OCI-LY7 (cell line): Measurements from ENCODE around the gene CDCA7L. TPM values are rescaled to one million over a fixed set of nuclear protein-coding genes. Genes with fewer than 3 reads are reported as not detected.

Experiments used
- BruUV-seq: library from RNA; stranded (reverse); fragments of 400-500 nt; replicated peaks from 2 replicates; lab custom pipeline; 2021; lab: Mats Ljungman, UMichigan
- CTCF ChIA-PET: fragments of 300-600 bp; sonication (Branson Sonifier 250); formaldehyde crosslinking; loops from one replicate; lab custom pipeline; 2022; ENCODE audit warnings: antibody characterized with exemption; ENCODE audit not compliant: unreplicated experiment; lab: Charles Lee
- POLR2A ChIA-PET: fragments of 300-600 bp; sonication (Branson Sonifier 250); formaldehyde crosslinking; loops from one replicate; lab custom pipeline; 2022; ENCODE audit warnings: antibody characterized with exemption; lab: Charles Lee
- DNase-seq: peaks from one replicate; pipeline ENCODE4 v3.0.0-alpha.2; 2015; ENCODE audit warnings: low spot score
- H2AFZ ChIP-seq: fragments of 200-600 bp; sonication (generic), shearing (Covaris generic); 2 replicates; pipeline ENCODE4 v1.6.1; 2014; ENCODE audit warnings: mild to moderate bottlenecking, antibody characterized with exemption, low read length, moderate library complexity
- H3K27ac ChIP-seq: fragments of 200-600 bp; sonication (generic); 2 replicates; pipeline ENCODE4 v1.5.1; 2014; ENCODE audit warnings: mixed run types, low read depth, mild to moderate bottlenecking, moderate library complexity, low read length, inconsistent platforms; ENCODE audit not compliant: poor library complexity, severe bottlenecking
- H3K36me3 ChIP-seq: fragments of 200-600 bp; sonication (generic); 2 replicates; pipeline ENCODE4 v1.6.1; 2014; ENCODE audit warnings: mild to moderate bottlenecking, antibody characterized with exemption, low read length, moderate library complexity, mixed read lengths; ENCODE audit not compliant: insufficient read depth
- H3K4me1 ChIP-seq: fragments of 200-600 bp; sonication (generic); 2 replicates; pipeline ENCODE4 v1.5.1; 2014; ENCODE audit warnings: mild to moderate bottlenecking, low read length; ENCODE audit not compliant: insufficient read depth, poor library complexity, severe bottlenecking
- H3K4me2 ChIP-seq: fragments of 200-600 bp; sonication (generic); 2 replicates; pipeline ENCODE4 v1.6.1; 2014; ENCODE audit warnings: mild to moderate bottlenecking, low read length
- H3K4me3 ChIP-seq: fragments of 200-600 bp; sonication (generic); 2 replicates; pipeline ENCODE4 v1.5.1; 2014; ENCODE audit warnings: mild to moderate bottlenecking, low read depth, low read length; ENCODE audit not compliant: poor library complexity, severe bottlenecking
- H3K79me2 ChIP-seq: fragments of 200-600 bp; sonication (generic); 2 replicates; pipeline ENCODE4 v1.6.1; 2016; ENCODE audit warnings: low read depth, mild to moderate bottlenecking, low read length, moderate library complexity, mixed read lengths; ENCODE audit not compliant: insufficient read depth
- H3K9me2 ChIP-seq: fragments of 200-600 bp; sonication (generic); 2 replicates; pipeline ENCODE4 v1.6.1; 2016; ENCODE audit warnings: mild to moderate bottlenecking, low read length, mixed read lengths; ENCODE audit not compliant: insufficient read depth
- H3K9me3 ChIP-seq: fragments of 200-600 bp; sonication (generic); 2 replicates; pipeline ENCODE4 v1.6.1; 2014; ENCODE audit warnings: mild to moderate bottlenecking, mixed run types, low read length, mixed read lengths
- H4K20me1 ChIP-seq: fragments of 200-600 bp; sonication (generic); 2 replicates; pipeline ENCODE4 v1.6.1; 2014; ENCODE audit warnings: mild to moderate bottlenecking, antibody characterized with exemption, low read length, moderate library complexity, mixed read lengths; ENCODE audit not compliant: insufficient read depth
- CTCF ChIP-seq: fragments of 200-600 bp; sonication (generic); conservative IDR thresholded peaks from 2 replicates; pipeline ENCODE4 v1.5.1; 2014; ENCODE audit warnings: mild to moderate bottlenecking, antibody characterized with exemption, low read length, moderate library complexity, mixed read lengths
- EZH2phosphoT487 ChIP-seq: fragments of 200-600 bp; sonication (generic); IDR thresholded peaks from 2 replicates; pipeline ENCODE4 v1.6.1; 2018; ENCODE audit warnings: low read depth, borderline replicate concordance, mild to moderate bottlenecking, mixed run types, antibody characterized with exemption, low read length, moderate library complexity, mixed read lengths
- intact Hi-C: fragments of 100-400 bp; cut with micrococcal nuclease; formaldehyde crosslinking; loops from one replicate; pipeline ENCODE4 v1.10.0; 2022; ENCODE audit not compliant: unreplicated experiment
- total RNA-seq, 2 experiments: library from RNA; depleted of rRNA in 1 of 2; stranded (reverse); fragments of >200 nt in 1 of 2; shearing (Covaris generic) in 1 of 2; gene quantifications; 2 replicates each; pipeline ENCODE4 v1.2.3, GENCODE V29; 2014 to 2022

Gene CDCA7L
- total RNA-seq, 2 experiments from 2014 or later: 155 to 173 TPM

- intact Hi-C loops: loop anchor here (5.0 to 10.0 kb wide), 4 partner anchors 406 to 1731 kb away; partner anchors contain the start of genes HYCC1 and MACC1
- Histone ChIP-seq H3K36me3 (peaks cover 17% of the 10 kb centered on the region), H3K79me2 (peaks cover 39% of the 10 kb centered on the region), H4K20me1 (peaks cover 21% of the 10 kb centered on the region; the same call in 1 of the 2 replicates), H3K9me3 (no peaks in the 10 kb centered on the region), H3K27ac (peak overlapping the region; percentile 79), H3K4me2 (peak overlapping the region; percentile 88), H3K9me2 (no peaks in the 10 kb centered on the region), H2AFZ (peak overlapping the region; percentile 65), H3K4me1 (peaks cover 57% of the 10 kb centered on the region), H3K4me3 (peak overlapping the region; percentile 84)
- TF ChIP-seq CTCF: no peak
- no peak for TF ChIP-seq EZH2phosphoT487
- POLR2A ChIA-PET: interaction anchor here (0.6 to 13.6 kb wide), 5 partner anchors 9 to 64 kb away, joined by 3 to 194 read pairs (median 6); no protein-coding TSS in a partner anchor
- BruUV-seq: TSS peak; percentile 85
- CTCF ChIA-PET: interaction anchor here (1.4 to 1.6 kb wide), 2 partner anchors 16 to 20 kb away, joined by 5 to 6 read pairs; no protein-coding TSS in a partner anchor
- no peak for DNase-seq
These were observed 567 bp upstream of the CDCA7L start for GRCh38 chr7:21946222-21946709.

DNA sequence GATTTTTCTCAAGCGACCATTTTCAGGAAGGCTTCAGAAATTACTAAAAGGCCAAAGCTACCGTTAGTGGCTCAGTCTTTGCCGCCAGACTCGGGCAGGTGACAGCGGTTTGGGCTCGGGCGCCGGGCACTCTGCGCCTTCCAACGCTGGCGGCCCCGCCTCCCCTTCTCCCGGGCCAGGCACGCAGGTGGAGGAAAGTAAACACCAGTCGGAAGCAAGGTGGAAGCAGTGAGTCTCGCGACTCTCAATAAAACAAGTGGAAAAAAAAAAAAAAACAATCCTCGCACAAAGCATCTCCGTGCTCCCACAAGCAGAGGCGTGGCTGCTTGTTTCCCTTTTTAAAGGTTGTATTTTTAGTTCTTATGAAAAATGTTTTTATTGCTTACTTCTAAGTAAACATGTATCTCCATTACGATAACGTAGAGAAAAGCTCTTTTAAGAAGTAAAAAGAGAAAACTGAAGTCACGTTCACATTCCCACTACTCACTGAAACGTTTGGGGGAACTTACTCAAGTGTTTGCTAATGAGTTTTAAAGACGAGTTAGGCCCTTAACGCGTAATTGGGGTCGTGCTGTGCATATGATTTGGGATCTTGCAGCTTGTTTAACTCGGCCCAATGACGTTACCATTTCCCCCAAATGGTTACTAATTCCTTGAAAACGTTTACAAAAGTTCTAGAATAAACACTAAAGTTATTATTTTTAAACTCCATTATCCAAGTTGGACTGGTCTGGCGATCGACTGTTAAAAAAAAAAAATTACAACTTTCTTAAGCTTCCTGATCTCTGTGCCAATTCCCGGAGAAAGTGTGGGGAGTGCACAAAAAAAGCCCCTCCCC is 864 bp downstream of the CDCA7L start:
- TSS peak; percentile 56 for BruUV-seq
- no peak; the same call in none of the 2 replicates for TF ChIP-seq CTCF
- no peak for TF ChIP-seq EZH2phosphoT487

More for the DNA sequence above, 864 bp downstream of the CDCA7L start:
- Histone ChIP-seq H3K4me2 (peak overlapping the region; percentile 88), H3K4me1 (peaks cover 71% of the 10 kb centered on the region), H3K9me2 (no peaks in the 10 kb centered on the region), H3K79me2 (peaks cover 53% of the 10 kb centered on the region), H2AFZ (peak overlapping the region; percentile 65; the same call in 1 of the 2 replicates), H3K36me3 (peaks cover 28% of the 10 kb centered on the region), H3K9me3 (no peaks in the 10 kb centered on the region), H3K27ac (peak overlapping the region; percentile 79), H4K20me1 (peaks cover 30% of the 10 kb centered on the region), H3K4me3 (peak overlapping the region; percentile 84)
- ChIA-PET CTCF (interaction anchor here (0.7 to 1.4 kb wide), 3 partner anchors 10 to 23 kb away, joined by 4 to 5 read pairs (median 5); no protein-coding TSS in a partner anchor), POLR2A (interaction anchor here (0.6 to 13.6 kb wide), 14 partner anchors 9 to 1640 kb away, joined by 3 to 194 read pairs (median 3); no protein-coding TSS in a partner anchor)
- peak; percentile 78 for DNase-seq
- intact Hi-C loops: loop anchor here (1.0 to 10.0 kb wide), 8 partner anchors 21 to 1730 kb away; partner anchors contain the start of genes HYCC1 and MACC1
